HG02870 (cell line): ENCODE measurements around the gene CDC42BPA.
"Not testable (repeated sequence)": the region's sequence is repeated elsewhere in the genome, so short reads cannot be mapped to it uniquely, and the experiment has no call there.

Source experiments
- ATAC-seq: cut with Tn5 transposase; IDR thresholded peaks from one replicate; pipeline ENCODE4 v1.9.1; 2021; ENCODE audit warnings: mild to moderate bottlenecking, moderate library complexity; ENCODE audit not compliant: unreplicated experiment

Gene CDC42BPA

DNA sequence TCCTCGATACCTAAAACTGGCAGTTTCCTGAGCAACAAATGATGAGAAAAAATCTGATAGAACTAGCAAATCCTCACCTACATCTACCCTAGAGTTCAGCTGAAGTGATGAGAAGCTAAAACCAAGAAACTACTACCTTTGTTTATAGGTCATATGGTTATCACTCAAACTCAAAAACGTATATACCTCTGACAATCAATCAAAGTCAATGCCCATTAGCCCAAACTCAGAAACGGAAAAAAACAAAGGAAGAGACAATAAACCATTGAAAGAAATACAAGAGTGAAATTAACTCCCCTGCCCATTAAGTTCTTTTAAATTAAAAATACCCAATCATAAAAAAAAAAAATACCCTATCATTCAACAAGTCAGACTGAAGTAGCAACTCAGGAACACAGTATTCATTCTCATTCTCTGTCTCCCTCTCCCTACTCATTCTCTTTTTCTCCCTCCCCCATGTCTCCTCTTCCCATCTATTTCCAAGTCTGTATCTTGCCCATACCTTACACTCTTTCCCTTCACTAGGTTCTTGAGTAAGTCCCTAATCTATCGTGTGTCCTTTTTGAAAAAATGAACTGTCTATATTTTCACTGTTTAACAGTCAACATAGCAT is 6.8 kb downstream of the CDC42BPA start:
- no peak for ATAC-seq

GRCh38 chr1:227308367-227309336 is 9.6 kb downstream of the CDC42BPA start:
- ATAC-seq, result no peak

DNA sequence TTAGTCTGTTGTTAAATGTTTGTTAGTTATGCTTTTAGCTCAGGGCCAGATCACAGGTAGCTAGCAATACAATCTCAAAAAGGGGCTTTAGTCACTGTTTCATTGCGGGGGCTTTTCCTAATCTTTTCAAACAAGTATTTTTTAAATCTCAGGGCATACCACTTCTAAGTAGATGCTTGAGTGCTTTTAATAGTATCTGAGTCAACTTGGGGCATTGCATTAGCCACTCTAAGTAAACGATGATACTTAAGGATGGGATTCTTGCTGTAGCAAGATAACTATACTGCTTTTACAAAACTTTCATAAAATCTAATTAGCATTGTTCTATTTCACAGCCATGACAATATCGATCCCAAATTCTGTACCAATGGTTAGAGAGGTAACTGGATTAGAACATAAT is 11.6 kb downstream of the CDC42BPA start:
- no peak for ATAC-seq

DNA sequence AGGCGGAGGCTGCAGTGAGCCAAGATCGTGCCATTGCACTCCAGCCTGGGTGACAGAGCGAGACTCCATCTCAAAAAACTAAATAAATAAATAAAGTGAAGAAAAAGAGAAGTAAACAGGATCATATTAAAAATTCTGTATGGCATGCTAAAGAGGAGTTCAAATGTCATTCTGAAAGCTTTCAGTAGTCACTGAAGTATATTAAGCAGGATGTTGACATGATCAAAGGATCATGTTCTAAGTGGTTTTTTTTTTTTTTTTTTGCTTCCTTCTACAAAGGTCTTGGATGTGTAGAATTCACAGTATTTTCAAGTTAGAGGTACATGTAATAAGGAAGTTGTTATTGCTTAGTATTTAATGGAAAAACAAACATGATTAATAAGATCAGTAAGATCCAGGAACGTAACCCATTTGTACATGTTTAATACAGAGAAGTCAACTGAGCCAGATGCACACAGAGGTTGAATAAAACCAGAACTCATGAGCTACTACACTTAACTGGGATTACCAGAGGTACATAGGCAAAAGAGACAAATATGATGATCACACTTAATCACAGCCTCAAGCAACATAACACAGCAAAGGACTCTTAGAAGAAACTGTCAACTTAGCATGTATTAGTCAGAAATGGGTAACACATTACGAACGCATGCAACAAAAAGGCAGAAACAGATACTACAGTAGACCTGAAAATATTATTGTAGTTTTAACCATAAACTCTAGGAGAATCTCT is 12.2 kb downstream of the CDC42BPA start:
- ATAC-seq, result no peak

DNA sequence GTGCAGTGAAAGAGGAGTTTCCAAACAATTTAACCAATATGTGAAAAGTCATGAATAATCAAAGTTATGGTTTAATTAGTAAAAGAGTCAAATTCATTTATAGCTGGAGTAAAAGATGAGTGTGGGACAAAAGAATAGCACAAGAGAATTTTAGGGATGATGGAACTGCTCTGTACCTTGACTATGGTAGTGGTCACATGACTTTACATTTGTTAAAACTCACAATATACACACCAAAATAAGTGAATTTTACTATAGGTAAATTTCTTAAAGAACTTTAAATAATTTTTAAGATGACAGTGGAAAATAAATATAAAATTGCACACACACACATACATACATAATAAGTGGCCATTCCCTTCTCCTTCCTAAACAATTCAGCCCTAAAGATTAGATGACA is 13.6 kb downstream of the CDC42BPA start:
- no peak for ATAC-seq

DNA sequence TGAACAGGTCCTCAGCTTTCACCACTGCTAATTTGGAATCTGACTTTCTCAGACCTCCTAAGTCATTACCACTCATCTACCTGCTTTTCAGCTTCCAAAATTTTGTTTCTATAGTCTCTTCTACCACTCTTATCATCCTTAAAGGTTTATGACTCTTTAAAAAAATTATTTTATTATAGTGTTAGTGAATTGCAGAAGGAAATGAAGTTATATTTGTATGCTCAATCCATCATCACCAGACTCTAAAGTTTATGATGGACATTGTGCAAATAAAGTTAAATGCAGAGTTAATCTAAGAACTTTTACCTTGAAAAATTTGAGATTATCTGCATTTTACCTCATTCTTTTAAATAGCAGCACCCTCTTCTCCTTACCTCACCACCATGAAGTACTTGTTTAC is 14.6 kb downstream of the CDC42BPA start:
- no peak for ATAC-seq

DNA sequence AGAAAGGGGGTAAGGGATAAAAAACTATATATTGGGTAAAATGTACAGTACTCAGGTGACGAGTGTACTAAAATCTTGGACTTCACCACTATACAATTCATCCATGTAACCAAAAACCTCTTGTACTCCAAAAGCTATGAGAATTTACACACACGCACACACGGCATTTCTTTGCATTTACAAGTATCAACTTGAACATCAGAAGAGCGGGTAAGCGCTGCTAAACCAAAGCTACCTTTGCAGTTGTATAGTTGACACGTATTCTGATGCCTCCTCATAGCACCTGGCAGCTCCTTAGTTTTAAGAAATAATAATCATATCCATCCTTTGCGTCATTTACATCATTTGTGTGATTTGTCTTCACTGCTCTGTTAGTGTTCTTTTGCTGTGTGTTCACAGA is 17.6 kb downstream of the CDC42BPA start:
- no peak for ATAC-seq

GRCh38 chr1:227299688-227300087 is 18.6 kb downstream of the CDC42BPA start:
- no peak for ATAC-seq

GRCh38 chr1:227299241-227299627 is 19.1 kb downstream of the CDC42BPA start:
- no peak for ATAC-seq

DNA sequence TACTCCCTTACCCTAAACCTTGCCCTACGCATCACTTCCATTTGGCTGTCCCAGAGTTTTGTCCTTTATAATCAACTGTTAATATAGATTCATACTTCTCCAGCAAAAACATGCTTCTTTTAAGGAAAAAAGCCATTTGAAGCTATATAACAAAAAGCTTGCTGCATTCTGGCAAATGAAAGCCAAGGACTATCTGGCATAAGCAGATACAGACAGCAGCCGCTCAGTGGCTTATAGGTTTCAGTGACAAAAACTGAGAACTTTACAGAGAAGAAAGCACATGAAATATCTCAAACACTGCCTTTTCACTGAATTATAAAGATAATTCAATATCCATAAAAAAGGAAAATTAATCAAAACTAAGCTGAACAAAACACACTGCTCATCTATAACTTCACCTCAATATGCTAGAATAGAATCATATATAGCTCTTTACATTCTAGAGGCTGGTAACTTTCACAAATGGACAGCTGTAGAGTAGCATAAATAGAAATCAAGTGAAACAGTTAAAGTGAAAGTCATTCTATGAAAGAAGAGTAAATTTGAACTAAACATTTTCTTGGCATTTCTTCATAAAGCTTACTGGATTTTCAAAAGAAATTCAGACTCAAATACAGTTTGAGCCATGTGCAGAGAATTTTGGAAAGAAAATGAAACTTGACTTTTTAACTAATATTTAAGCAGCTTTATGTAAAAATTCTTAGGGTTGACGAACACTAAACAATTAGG is 19.6 kb downstream of the CDC42BPA start:
- no peak for ATAC-seq

DNA sequence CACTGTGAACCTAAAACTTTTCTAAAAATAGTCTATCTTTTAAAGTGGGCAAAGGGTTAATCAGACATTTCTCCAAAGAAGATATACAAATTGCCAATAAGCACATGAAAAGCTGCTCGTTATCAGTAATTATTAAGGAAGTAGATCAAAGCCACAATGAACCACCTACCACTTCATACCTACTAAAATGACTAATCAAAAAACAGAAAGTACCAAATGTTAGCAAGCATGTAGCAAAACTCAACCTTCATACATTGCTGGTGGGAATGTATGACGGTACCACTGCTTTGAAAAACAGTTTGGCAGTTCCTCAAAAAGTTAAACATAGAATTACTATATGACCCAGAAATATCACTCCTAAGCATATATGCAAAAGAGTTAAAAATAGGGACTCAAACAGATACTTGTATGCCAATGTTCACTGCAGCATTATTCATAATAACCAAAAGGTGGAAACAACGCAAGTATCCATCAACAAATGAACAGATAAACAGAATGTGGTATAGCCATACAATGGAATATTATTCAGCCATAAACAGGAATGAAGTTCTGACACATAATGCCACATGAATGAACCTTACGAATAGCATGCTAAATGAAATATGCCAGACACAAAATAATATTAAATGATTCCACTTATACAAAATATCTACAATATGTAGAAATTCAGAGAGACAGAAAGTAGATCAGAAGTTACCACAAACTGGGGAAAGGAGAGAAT is 21.1 kb downstream of the CDC42BPA start:
- ATAC-seq, result no peak

DNA sequence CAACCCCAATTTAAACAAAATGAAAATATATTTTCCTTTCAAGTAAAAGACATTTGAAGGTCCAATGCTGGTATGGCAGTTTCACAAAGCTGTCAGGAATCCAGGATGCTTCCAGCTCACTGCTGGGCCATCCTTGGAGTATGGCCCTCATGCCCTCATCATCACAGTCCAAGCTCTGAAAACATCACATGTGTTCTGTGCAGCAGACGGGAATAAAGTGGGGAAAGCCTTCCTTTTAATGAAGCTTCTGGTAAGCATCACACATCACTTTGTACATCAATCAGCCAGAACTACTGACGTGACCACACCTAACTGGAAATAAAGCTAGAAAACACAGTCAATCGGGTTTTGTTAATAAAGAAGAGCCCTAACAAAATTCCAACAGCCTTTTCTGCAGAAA is 22.7 kb downstream of the CDC42BPA start:
- ATAC-seq, result no peak

DNA sequence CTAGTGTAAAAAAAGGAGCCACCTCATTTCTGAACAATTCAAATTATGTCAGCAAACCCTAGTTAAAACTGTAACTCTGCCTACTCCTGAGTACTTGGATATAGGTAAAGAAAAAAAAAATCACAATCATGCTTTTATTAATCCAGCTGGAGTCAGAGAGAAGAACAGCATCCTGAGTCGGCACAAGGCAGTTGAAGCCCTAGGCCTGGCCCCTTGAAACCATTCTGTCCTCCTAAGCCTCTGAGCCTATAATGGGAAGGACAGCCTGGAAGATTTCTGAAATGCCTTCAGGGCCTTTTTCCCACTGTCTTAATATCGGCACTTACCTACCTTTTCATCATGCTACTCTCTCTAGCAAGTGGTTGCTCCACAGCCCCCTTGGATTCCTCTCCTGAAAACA is 32.5 kb downstream of the CDC42BPA start:
- no peak for ATAC-seq

DNA sequence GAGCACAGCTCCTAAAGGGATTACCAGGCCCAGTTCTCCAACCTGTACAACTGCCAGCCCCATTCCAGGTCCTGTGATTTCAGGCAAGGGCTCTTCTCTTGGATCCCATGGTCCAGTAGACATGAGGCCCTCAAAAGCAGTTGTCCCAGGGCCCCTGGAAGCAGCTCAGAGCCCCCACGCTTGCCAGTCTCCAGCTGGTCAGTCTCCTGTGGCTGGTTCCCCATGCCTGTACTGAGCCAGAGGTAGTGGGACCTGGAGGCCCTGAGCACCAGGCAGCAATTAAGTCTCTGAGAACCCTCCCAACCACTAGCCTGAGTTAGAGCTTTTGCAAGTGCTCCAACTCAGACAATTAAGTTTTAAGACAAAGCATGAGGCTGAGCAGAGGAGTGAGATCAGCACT is 36.9 kb downstream of the CDC42BPA start:
- no peak for ATAC-seq

DNA sequence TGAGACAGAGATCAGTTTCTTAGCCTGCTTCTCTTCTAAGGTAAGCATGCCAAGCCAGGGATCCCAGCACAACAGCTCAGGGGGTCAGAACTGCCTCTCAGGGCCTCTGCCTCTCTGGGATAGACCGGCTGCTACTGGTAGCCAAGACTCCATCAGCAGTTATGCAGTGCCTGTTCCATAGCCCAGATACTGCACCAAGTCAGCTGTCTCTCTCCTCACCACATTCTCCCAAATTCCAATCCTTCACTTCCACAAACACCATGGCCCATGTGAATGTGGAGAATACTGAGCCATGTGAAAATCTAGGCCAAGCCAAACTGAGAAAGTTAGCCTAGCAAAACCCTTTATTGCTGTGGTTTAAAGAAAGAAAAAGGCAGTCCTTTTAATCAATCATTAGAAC is 37.5 kb downstream of the CDC42BPA start:
- no peak for ATAC-seq

- not testable (repeated sequence) for ATAC-seq
Observed at GRCh38 chr1:227276156-227276693, 42.1 kb downstream of the CDC42BPA start.

- no peak for ATAC-seq
Observed at GRCh38 chr1:227273557-227273956, 44.7 kb downstream of the CDC42BPA start.

GRCh38 chr1:227272428-227272827 is 45.9 kb downstream of the CDC42BPA start:
- ATAC-seq, result no peak

- no peak for ATAC-seq
Observed at GRCh38 chr1:227270554-227270953, 47.7 kb downstream of the CDC42BPA start.

DNA sequence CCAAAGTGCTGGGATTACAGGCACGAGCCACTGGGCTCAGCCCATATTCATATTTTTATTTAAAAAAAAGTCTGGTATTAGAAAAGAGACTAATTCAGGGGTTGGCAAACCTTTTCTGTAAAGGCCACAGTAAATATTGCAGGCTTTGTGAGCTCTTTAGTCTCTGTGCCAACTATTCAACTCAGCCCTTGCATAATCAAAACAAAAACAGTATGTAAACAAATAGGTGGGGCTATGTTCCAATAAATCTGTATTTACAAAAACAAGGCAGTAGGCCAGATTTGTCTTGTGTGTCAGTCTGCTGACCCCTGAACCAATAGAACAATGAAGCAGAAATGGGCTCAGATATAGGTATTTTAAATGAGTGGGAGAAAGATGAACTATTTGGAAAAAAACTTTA is 49.3 kb downstream of the CDC42BPA start:
- ATAC-seq, result no peak
